PFSK-1 (cell line): ENCODE measurements around the gene C19orf25.

ENCODE experiments used
- POLR2AphosphoS5 ChIP-seq: IDR thresholded peaks from 2 replicates; pipeline ENCODE4 v1.6.1; 2012; ENCODE audit warnings: low read depth, mild to moderate bottlenecking, control low read depth, low read length, moderate library complexity
- TAF1 ChIP-seq: IDR thresholded peaks from 2 replicates; pipeline ENCODE4 v1.6.1; 2012; ENCODE audit warnings: low read length, control low read depth, borderline replicate concordance; ENCODE audit not compliant: insufficient read depth
- TF ChIP-seq, protein P1 (sequence below), 2 experiments: IDR thresholded peaks; 2 replicates each; pipeline versions ENCODE4 v1.6.1 to v1.8.0; 2011 to 2012; ENCODE audit warnings: low read depth in 2 of 2, low read length in 2 of 2, control low read depth in 1 of 2, inconsistent platforms in 1 of 2, mild to moderate bottlenecking in 1 of 2, moderate library complexity in 1 of 2; ENCODE audit not compliant: insufficient read depth in 1 of 2

GRCh38 chr19:1516395-1516753 lies 37.4 kb upstream of the C19orf25 start:
- TF ChIP-seq POLR2AphosphoS5 = no peak
- TF ChIP-seq TAF1 = no peak
- TF ChIP-seq, protein P1, sequence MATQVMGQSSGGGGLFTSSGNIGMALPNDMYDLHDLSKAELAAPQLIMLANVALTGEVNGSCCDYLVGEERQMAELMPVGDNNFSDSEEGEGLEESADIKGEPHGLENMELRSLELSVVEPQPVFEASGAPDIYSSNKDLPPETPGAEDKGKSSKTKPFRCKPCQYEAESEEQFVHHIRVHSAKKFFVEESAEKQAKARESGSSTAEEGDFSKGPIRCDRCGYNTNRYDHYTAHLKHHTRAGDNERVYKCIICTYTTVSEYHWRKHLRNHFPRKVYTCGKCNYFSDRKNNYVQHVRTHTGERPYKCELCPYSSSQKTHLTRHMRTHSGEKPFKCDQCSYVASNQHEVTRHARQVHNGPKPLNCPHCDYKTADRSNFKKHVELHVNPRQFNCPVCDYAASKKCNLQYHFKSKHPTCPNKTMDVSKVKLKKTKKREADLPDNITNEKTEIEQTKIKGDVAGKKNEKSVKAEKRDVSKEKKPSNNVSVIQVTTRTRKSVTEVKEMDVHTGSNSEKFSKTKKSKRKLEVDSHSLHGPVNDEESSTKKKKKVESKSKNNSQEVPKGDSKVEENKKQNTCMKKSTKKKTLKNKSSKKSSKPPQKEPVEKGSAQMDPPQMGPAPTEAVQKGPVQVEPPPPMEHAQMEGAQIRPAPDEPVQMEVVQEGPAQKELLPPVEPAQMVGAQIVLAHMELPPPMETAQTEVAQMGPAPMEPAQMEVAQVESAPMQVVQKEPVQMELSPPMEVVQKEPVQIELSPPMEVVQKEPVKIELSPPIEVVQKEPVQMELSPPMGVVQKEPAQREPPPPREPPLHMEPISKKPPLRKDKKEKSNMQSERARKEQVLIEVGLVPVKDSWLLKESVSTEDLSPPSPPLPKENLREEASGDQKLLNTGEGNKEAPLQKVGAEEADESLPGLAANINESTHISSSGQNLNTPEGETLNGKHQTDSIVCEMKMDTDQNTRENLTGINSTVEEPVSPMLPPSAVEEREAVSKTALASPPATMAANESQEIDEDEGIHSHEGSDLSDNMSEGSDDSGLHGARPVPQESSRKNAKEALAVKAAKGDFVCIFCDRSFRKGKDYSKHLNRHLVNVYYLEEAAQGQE (IDR thresholded peaks at IDR 0.05; ENCODE audit: insufficient read depth in 1 of 2, low read depth in 2 of 2, low read length in 2 of 2) = no peak
